Testis (tissue), 3 donors: ENCODE measurements around the gene SPTBN4. TPM values are rescaled to one million over a fixed set of nuclear protein-coding genes. Genes with fewer than 3 reads are reported as not detected.

ENCODE experiments used
- DNase-seq: peaks from one replicate; pipeline ENCODE4 v3.0.0-alpha.2; 2019
- H3K27ac ChIP-seq, 2 donors: fragments of 200-600 bp; sonication (generic); one replicate each; pipeline ENCODE4 v1.5.1; 2019
- H3K27me3 ChIP-seq: fragments of 200-600 bp; sonication (generic); one replicate; pipeline ENCODE4 v1.5.1; 2019
- H3K36me3 ChIP-seq: fragments of 200-600 bp; sonication (generic); one replicate; pipeline ENCODE4 v1.5.1; 2017; ENCODE audit warnings: low read depth; ENCODE audit errors: missing control alignments
- H3K4me1 ChIP-seq: fragments of 200-600 bp; sonication (generic); one replicate; pipeline ENCODE4 v1.5.1; 2019
- H3K4me3 ChIP-seq, 2 donors: fragments of 200-600 bp; sonication (generic); one replicate each; pipeline ENCODE4 v1.5.1; 2017 to 2019
- H3K9me3 ChIP-seq: fragments of 200-600 bp; sonication (generic); one replicate; pipeline ENCODE4 v1.5.1; 2017
- CTCF ChIP-seq, 3 experiments: fragments of 450-650 bp in 2 of 3; fragments of 200-600 bp in 1 of 3; sonication (generic) in 1 of 3; IDR thresholded peaks; one replicate each; pipeline ENCODE4 v1.5.1; 2016 to 2019; ENCODE audit warnings: antibody characterized with exemption in 3 of 3, mild to moderate bottlenecking in 2 of 3, moderate library complexity in 1 of 3
- POLR2A ChIP-seq: fragments of 450-650 bp; IDR thresholded peaks from one replicate; pipeline ENCODE4 v1.6.1; 2017; ENCODE audit warnings: antibody characterized with exemption, mild to moderate bottlenecking, moderate library complexity
- WGBS, 2 donors: methylation state at CpG; one replicate each; pipeline ENCODE4 v1.1.5; 2018; 5-methylcytosine and 5-hydroxymethylcytosine counted together
- intact Hi-C: fragments of 100-400 bp; cut with DNase I; formaldehyde crosslinking; loops from one replicate; pipeline ENCODE4 v1.15.1; 2023; ENCODE audit warnings: low total_unique reads
- polyA plus RNA-seq: library from polyadenylated mRNA; stranded (reverse); fragments of 350-450 nt; fragmentation: Illumina TruSeq; extraction: RNeasy Lipid Tissue Mini Kit (QIAGEN cat#74804); gene quantifications from one replicate; pipeline ENCODE4 v1.2.3, GENCODE V29; 2014; ENCODE audit warnings: low read depth, low replicate concordance; ENCODE audit not compliant: insufficient read depth
- total RNA-seq, 2 donors: library from RNA; depleted of rRNA; stranded (reverse); fragments of >200 nt; gene quantifications; one replicate each; pipeline ENCODE4 v1.2.3, GENCODE V29; 2016

The SPTBN4 gene
- total and polyA plus RNA-seq, 3 donors from 2014 or later: 7.2 to 27.9 (median 18.3) TPM

- Histone ChIP-seq H3K4me1 (no peaks in the 10 kb centered on the region), H3K36me3 (no peaks in the 10 kb centered on the region), H3K27me3 (no peaks in the 10 kb centered on the region), H3K4me3 (peak overlapping the region in 1 of 2 donors; percentile 13), H3K9me3 (no peaks in the 10 kb centered on the region), H3K27ac (no peak overlapping the region)
- 42 to 47% methylated on average over 28 to 45 of the region's 69 CpGs for WGBS, 2 donors
- TF ChIP-seq CTCF (IDR thresholded peaks at IDR 0.05) (no peak), POLR2A (no peak)
- DNase-seq: no peak
- intact Hi-C loops: no loop called here
These were observed 87.4 kb downstream of the SPTBN4 start for GRCh38 chr19:40553885-40554857.

- no peaks in the 10 kb centered on the region for H3K36me3 ChIP-seq
These were observed 89.3 kb downstream of the SPTBN4 start for GRCh38 chr19:40555978-40556689.

GRCh38 chr19:40556953-40557530, 90.2 kb downstream of the SPTBN4 start:
- H3K27ac ChIP-seq: no peak overlapping the region
- no peak for DNase-seq
- H3K36me3 ChIP-seq: no peaks in the 10 kb centered on the region
- WGBS, 2 donors: 93 to 95% methylated on average over 21 to 23 of the region's 24 CpGs
- H3K4me3 ChIP-seq: no peak overlapping the region
- no peaks in the 10 kb centered on the region for H3K9me3 ChIP-seq
- H3K27me3 ChIP-seq: no peaks in the 10 kb centered on the region
- H3K4me1 ChIP-seq: no peaks in the 10 kb centered on the region
- intact Hi-C loops: no loop called here
- TF ChIP-seq POLR2A (no peak), CTCF (IDR thresholded peaks at IDR 0.05) (no peak)

More at GRCh38 chr19:40555978-40556689, 89.3 kb downstream of the SPTBN4 start:
- intact Hi-C loops: no loop called here
- Histone ChIP-seq H3K27me3 (no peaks in the 10 kb centered on the region), H3K4me1 (no peaks in the 10 kb centered on the region), H3K9me3 (no peaks in the 10 kb centered on the region), H3K27ac (no peak overlapping the region), H3K4me3 (no peak overlapping the region)
- DNase-seq: no peak
- 85 to 88% methylated on average over 12 to 17 of the region's 17 CpGs for WGBS, 2 donors
- no peak for TF ChIP-seq CTCF (IDR thresholded peaks at IDR 0.05)
- TF ChIP-seq POLR2A: no peak

- H3K4me3 ChIP-seq: no peak overlapping the region
- no peaks in the 10 kb centered on the region for H3K4me1 ChIP-seq
- no peak overlapping the region for H3K27ac ChIP-seq
- no peaks in the 10 kb centered on the region for H3K36me3 ChIP-seq
- 87 to 93% methylated on average over 3 of the region's 3 CpGs for WGBS, 2 donors
- intact Hi-C loops: no loop called here
- TF ChIP-seq POLR2A: no peak
- TF ChIP-seq CTCF (IDR thresholded peaks at IDR 0.05): no peak
- DNase-seq: no peak
- H3K27me3 ChIP-seq: no peaks in the 10 kb centered on the region
- no peaks in the 10 kb centered on the region for H3K9me3 ChIP-seq
These were observed 92.6 kb downstream of the SPTBN4 start for GRCh38 chr19:40559394-40559793.
